ENCODE results near the gene CDC14B. TPM values are rescaled to one million over a fixed set of nuclear protein-coding genes. Genes with fewer than 3 reads are reported as not detected.

The CDC14B gene
- total and polyA plus RNA-seq, 4 donors: 2.9 to 29.8 (median 8.0) TPM

- no peaks in the 10 kb centered on the region for H3K9me3 ChIP-seq (ENCODE audit: control insufficient read depth in 4 of 4, insufficient read depth in 3 of 4, low read length in 3 of 4)
- no peak overlapping the region for H3K27ac ChIP-seq (ENCODE audit: low read depth in 1 of 2, low read length in 1 of 2)
- no peak overlapping the region for H3K4me3 ChIP-seq
- H3K27me3 ChIP-seq (ENCODE audit: control insufficient read depth in 3 of 3, insufficient read depth in 3 of 3, low read length in 2 of 3): peaks cover 0 to 6% (median 0%) of the 10 kb centered on the region in 3 donors
- TF ChIP-seq CTCF (IDR thresholded peaks at IDR 0.05; ENCODE audit: control extremely low read depth, extremely low read depth): no peak
- H3K9ac ChIP-seq (ENCODE audit: insufficient read depth in 1 of 2, low read length in 2 of 2): no peak overlapping the region
- peaks cover 0 to 6% (median 3%) of the 10 kb centered on the region in 4 donors for H3K36me3 ChIP-seq (ENCODE audit: control insufficient read depth in 4 of 4, insufficient read depth in 4 of 4, low read length in 4 of 4)
- ATAC-seq (ENCODE audit: insufficient read depth, low FRiP score) (no peak), DNase-seq (no peak)
- peaks cover 0 to 3% (median 0%) of the 10 kb centered on the region in 5 donors for H3K4me1 ChIP-seq (ENCODE audit: control insufficient read depth in 5 of 5, insufficient read depth in 5 of 5, low read length in 5 of 5)
- 97 to 98% methylated on average over 7 of the region's 7 CpGs for WGBS, 2 donors
Observed at GRCh38 chr9:96459268-96460007, 160.2 kb downstream of the CDC14B start.

DNA sequence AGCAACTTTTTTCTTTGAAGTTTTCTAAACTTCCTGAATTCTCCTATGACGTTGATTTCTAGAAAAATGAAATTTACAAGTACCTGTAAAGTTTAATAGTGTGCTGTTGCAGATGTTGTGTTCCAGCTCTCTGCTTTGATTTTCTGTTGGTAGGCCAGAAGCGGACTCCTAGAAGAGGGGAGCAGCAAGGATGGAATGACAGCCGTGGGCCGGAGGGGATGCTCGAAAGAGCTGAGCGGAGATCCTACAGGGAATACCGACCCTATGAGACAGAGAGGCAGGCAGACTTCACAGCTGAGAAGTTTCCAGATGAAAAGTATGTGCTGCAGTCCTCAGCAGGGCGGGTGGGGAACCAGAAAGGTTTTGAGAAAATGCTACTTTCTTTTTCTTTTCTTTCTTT, 161.4 kb downstream of the CDC14B start:
- Histone ChIP-seq H3K27me3 (ENCODE audit: control insufficient read depth in 3 of 3, insufficient read depth in 3 of 3, low read length in 2 of 3) (peaks cover 0 to 6% (median 0%) of the 10 kb centered on the region in 3 donors), H3K9me3 (ENCODE audit: control insufficient read depth in 4 of 4, insufficient read depth in 3 of 4, low read length in 3 of 4) (no peaks in the 10 kb centered on the region), H3K9ac (ENCODE audit: insufficient read depth in 1 of 2, low read length in 2 of 2) (no peak overlapping the region), H3K36me3 (ENCODE audit: control insufficient read depth in 4 of 4, insufficient read depth in 4 of 4, low read length in 4 of 4) (peaks cover 0 to 6% (median 3%) of the 10 kb centered on the region in 4 donors), H3K4me3 (no peak overlapping the region), H3K4me1 (ENCODE audit: control insufficient read depth in 5 of 5, insufficient read depth in 5 of 5, low read length in 5 of 5) (peaks cover 0 to 3% (median 0%) of the 10 kb centered on the region in 5 donors), H3K27ac (ENCODE audit: low read depth in 1 of 2, low read length in 1 of 2) (no peak overlapping the region)
- DNase-seq (no peak), ATAC-seq (ENCODE audit: insufficient read depth, low FRiP score) (no peak)
- WGBS, 2 donors: 91 to 96% methylated on average over 8 of the region's 8 CpGs
- TF ChIP-seq CTCF (IDR thresholded peaks at IDR 0.05; ENCODE audit: control extremely low read depth, extremely low read depth): no peak

- DNase-seq (peak in 2 of 3 donors; percentile 39 to 51), ATAC-seq (ENCODE audit: insufficient read depth, low FRiP score) (no peak)
- peaks cover 0 to 6% (median 3%) of the 10 kb centered on the region in 4 donors for H3K36me3 ChIP-seq (ENCODE audit: control insufficient read depth in 4 of 4, insufficient read depth in 4 of 4, low read length in 4 of 4)
- no peak for TF ChIP-seq CTCF (IDR thresholded peaks at IDR 0.05; ENCODE audit: control extremely low read depth, extremely low read depth)
- no peak overlapping the region for H3K9ac ChIP-seq (ENCODE audit: insufficient read depth in 1 of 2, low read length in 2 of 2)
- no peak overlapping the region for H3K4me3 ChIP-seq
- no peaks in the 10 kb centered on the region for H3K9me3 ChIP-seq (ENCODE audit: control insufficient read depth in 4 of 4, insufficient read depth in 3 of 4, low read length in 3 of 4)
- 93 to 94% methylated on average over 4 of the region's 4 CpGs for WGBS, 2 donors
- peaks cover 0 to 3% (median 0%) of the 10 kb centered on the region in 5 donors for H3K4me1 ChIP-seq (ENCODE audit: control insufficient read depth in 5 of 5, insufficient read depth in 5 of 5, low read length in 5 of 5)
- H3K27ac ChIP-seq (ENCODE audit: low read depth in 1 of 2, low read length in 1 of 2): no peak overlapping the region
- peaks cover 0 to 6% (median 0%) of the 10 kb centered on the region in 3 donors for H3K27me3 ChIP-seq (ENCODE audit: control insufficient read depth in 3 of 3, insufficient read depth in 3 of 3, low read length in 2 of 3)
Observed at GRCh38 chr9:96457266-96457665, 162.4 kb downstream of the CDC14B start.
